Measurements from ENCODE around the gene CCNG1. TPM values are rescaled to one million over a fixed set of nuclear protein-coding genes. Genes with fewer than 3 reads are reported as not detected.

The CCNG1 gene
- polyA plus RNA-seq, 1 donor (not counting 4 experiments of a cell fraction or from before 2014, with no cell fraction given): 96.7 TPM

- Histone ChIP-seq H3K4me1 (ENCODE audit: control insufficient read depth, extremely low read depth, insufficient read depth, low read length) (peaks cover 5% of the 10 kb centered on the region), H3K27ac (ENCODE audit: control insufficient read depth, insufficient read depth, low read length) (no peak overlapping the region), H3K36me3 (ENCODE audit: control insufficient read depth in 2 of 2, extremely low read depth in 1 of 2, insufficient read depth in 2 of 2, low read length in 2 of 2) (peaks cover 0 to 4% of the 10 kb centered on the region in 2 experiments), H3K79me2 (ENCODE audit: control insufficient read depth, insufficient read depth, low read length) (peaks cover 26% of the 10 kb centered on the region), H3K9me1 (ENCODE audit: control insufficient read depth, extremely low read depth, insufficient read depth, low read length) (no peaks in the 10 kb centered on the region), H3K4me3 (ENCODE audit: control insufficient read depth in 2 of 3, extremely low read depth in 1 of 3, insufficient read depth in 2 of 3, low read depth in 1 of 3, low read length in 3 of 3) (no peak overlapping the region), H2AFZ (ENCODE audit: control insufficient read depth, low read length) (no peak overlapping the region), H3K9ac (ENCODE audit: control insufficient read depth, extremely low read depth, insufficient read depth, low read length) (no peak overlapping the region), H3K4me2 (ENCODE audit: control insufficient read depth, extremely low read depth, insufficient read depth, low read depth, low read length) (no peak overlapping the region), H3K27me3 (ENCODE audit: control insufficient read depth, extremely low read depth, insufficient read depth, low read length) (no peaks in the 10 kb centered on the region), H3K9me3 (ENCODE audit: control insufficient read depth, low read depth, low read length) (no peaks in the 10 kb centered on the region), H4K20me1 (ENCODE audit: control insufficient read depth, extremely low read depth, insufficient read depth, low read length) (no peaks in the 10 kb centered on the region)
- TF ChIP-seq EZH2 (IDR thresholded peaks at IDR 0.05; ENCODE audit: low read length) (no peak), CTCF (optimal IDR thresholded peaks at IDR 0.05 in 1 of 3, IDR thresholded peaks at IDR 0.05 in 1 of 3, conservative IDR thresholded peaks at IDR 0.05 in 1 of 3; ENCODE audit: extremely low read depth in 1 of 3, insufficient read depth in 2 of 3, low read length in 3 of 3) (no peak)
- DNase-seq (ENCODE audit: low read depth, low spot score) (no peak), FAIRE-seq (no peak)
- dilution Hi-C loops (cut with MboI; ENCODE audit: extremely low pct_ligation_motif_present, low sequenced_read_pairs): no loop called here
Observed at GRCh38 chr5:163456029-163456589, 18.7 kb downstream of the CCNG1 start.

- H3K79me2 ChIP-seq (ENCODE audit: control insufficient read depth, insufficient read depth, low read length): peaks cover 26% of the 10 kb centered on the region
- dilution Hi-C loops (cut with MboI; ENCODE audit: extremely low pct_ligation_motif_present, low sequenced_read_pairs): no loop called here
Observed at GRCh38 chr5:163456840-163457239, 19.4 kb downstream of the CCNG1 start.

More at GRCh38 chr5:163456840-163457239, 19.4 kb downstream of the CCNG1 start:
- no peak for DNase-seq (ENCODE audit: low read depth, low spot score)
- no peaks in the 10 kb centered on the region for H3K9me3 ChIP-seq (ENCODE audit: control insufficient read depth, low read depth, low read length)
- no peaks in the 10 kb centered on the region for H4K20me1 ChIP-seq (ENCODE audit: control insufficient read depth, extremely low read depth, insufficient read depth, low read length)
- no peak overlapping the region for H3K4me3 ChIP-seq (ENCODE audit: control insufficient read depth in 2 of 3, extremely low read depth in 1 of 3, insufficient read depth in 2 of 3, low read depth in 1 of 3, low read length in 3 of 3)
- no peak for TF ChIP-seq CTCF (optimal IDR thresholded peaks at IDR 0.05 in 1 of 3, IDR thresholded peaks at IDR 0.05 in 1 of 3, conservative IDR thresholded peaks at IDR 0.05 in 1 of 3; ENCODE audit: extremely low read depth in 1 of 3, insufficient read depth in 2 of 3, low read length in 3 of 3)
- no peak for TF ChIP-seq EZH2 (IDR thresholded peaks at IDR 0.05; ENCODE audit: low read length)
- H3K27ac ChIP-seq (ENCODE audit: control insufficient read depth, insufficient read depth, low read length): no peak overlapping the region
- H3K36me3 ChIP-seq (ENCODE audit: control insufficient read depth in 2 of 2, extremely low read depth in 1 of 2, insufficient read depth in 2 of 2, low read length in 2 of 2): peaks cover 0 to 2% of the 10 kb centered on the region in 2 experiments
- H2AFZ ChIP-seq (ENCODE audit: control insufficient read depth, low read length): no peak overlapping the region
- no peaks in the 10 kb centered on the region for H3K9me1 ChIP-seq (ENCODE audit: control insufficient read depth, extremely low read depth, insufficient read depth, low read length)
- H3K9ac ChIP-seq (ENCODE audit: control insufficient read depth, extremely low read depth, insufficient read depth, low read length): no peak overlapping the region
- FAIRE-seq: no peak
- no peak overlapping the region for H3K4me2 ChIP-seq (ENCODE audit: control insufficient read depth, extremely low read depth, insufficient read depth, low read depth, low read length)
- H3K27me3 ChIP-seq (ENCODE audit: control insufficient read depth, extremely low read depth, insufficient read depth, low read length): no peaks in the 10 kb centered on the region
- H3K4me1 ChIP-seq (ENCODE audit: control insufficient read depth, extremely low read depth, insufficient read depth, low read length): peaks cover 5% of the 10 kb centered on the region

Measured in keratinocyte (primary cell).